Lower lobe of right lung (tissue), 2 donors: ENCODE results near the gene CLHC1. TPM values are rescaled to one million over a fixed set of nuclear protein-coding genes. Genes with fewer than 3 reads are reported as not detected.
"Not testable (repeated sequence)": the region's sequence is repeated elsewhere in the genome, so short reads cannot be mapped to it uniquely, and the experiment has no call there.

Experiments
- ATAC-seq, 2 donors: fragments of 200-7000 bp; cut with Tn5 transposase; one replicate each; pipeline ENCODE4 v1.9.1; 2020 to 2022; ENCODE audit warnings: mild to moderate bottlenecking in 2 of 2, moderate library complexity in 2 of 2
- DNase-seq: peaks from one replicate; pipeline ENCODE4 v3.0.0-alpha.2; 2020
- H3K27ac ChIP-seq: fragments of 200-600 bp; one replicate; pipeline ENCODE4 v1.8.0; 2022
- H3K27me3 ChIP-seq: fragments of 200-600 bp; one replicate; pipeline ENCODE4 v1.8.0; 2022; ENCODE audit warnings: low read depth
- H3K36me3 ChIP-seq: fragments of 200-600 bp; one replicate; pipeline ENCODE4 v1.8.0; 2022; ENCODE audit warnings: mild to moderate bottlenecking
- H3K4me1 ChIP-seq: fragments of 200-600 bp; one replicate; pipeline ENCODE4 v1.8.0; 2022
- H3K4me3 ChIP-seq: fragments of 200-600 bp; one replicate; pipeline ENCODE4 v1.8.0; 2022; ENCODE audit warnings: mild to moderate bottlenecking
- H3K9me3 ChIP-seq: fragments of 200-600 bp; one replicate; pipeline ENCODE4 v1.8.0; 2022
- CTCF ChIP-seq: fragments of 200-600 bp; IDR thresholded peaks from one replicate; pipeline ENCODE4 v1.8.0; 2022; ENCODE audit warnings: antibody characterized with exemption, mild to moderate bottlenecking
- intact Hi-C: fragments of 100-400 bp; cut with DNase I; formaldehyde crosslinking; loops from one replicate; pipeline ENCODE4 v1.11.0; 2022
- total RNA-seq: library from RNA; stranded (reverse); fragmentation: NEBNext Ultra II Directional; extraction: Animal tissue kit (Norgen Biotek cat#: 25700); gene quantifications from one replicate; pipeline ENCODE4 v1.2.1, GENCODE V29; 2021
- donor health status: DM: no; HTN: yes; CAD: no; lungs with severe emphysema.

The CLHC1 gene
- total RNA-seq, 1 donor from 2014 or later, result 15.2 TPM

- Histone ChIP-seq H3K27me3 (no peaks in the 10 kb centered on the region), H3K4me1 (no peaks in the 10 kb centered on the region), H3K4me3 (no peak overlapping the region), H3K9me3 (no peaks in the 10 kb centered on the region), H3K36me3 (peaks cover 6% of the 10 kb centered on the region), H3K27ac (no peak overlapping the region)
- no peak for DNase-seq
- no peak for TF ChIP-seq CTCF
- ATAC-seq, result no peak
- intact Hi-C loops, result no loop called here
These were observed 27.6 kb downstream of the CLHC1 start for GRCh38 chr2:55204536-55204935.

GRCh38 chr2:55200416-55200815 lies 31.7 kb downstream of the CLHC1 start:
- Histone ChIP-seq H3K27me3 (no peaks in the 10 kb centered on the region), H3K36me3 (peaks cover 9% of the 10 kb centered on the region), H3K4me1 (no peaks in the 10 kb centered on the region), H3K4me3 (no peak overlapping the region), H3K27ac (no peak overlapping the region), H3K9me3 (no peaks in the 10 kb centered on the region)
- no peak for TF ChIP-seq CTCF
- DNase-seq, result no peak
- intact Hi-C loops, result no loop called here
- no peak for ATAC-seq

- intact Hi-C loops, result no loop called here
- no peak for TF ChIP-seq CTCF
- no peaks in the 10 kb centered on the region for H3K4me1 ChIP-seq
- no peak overlapping the region for H3K4me3 ChIP-seq
- no peak for DNase-seq
- H3K9me3 ChIP-seq, result no peaks in the 10 kb centered on the region
- no peak overlapping the region for H3K27ac ChIP-seq
- H3K27me3 ChIP-seq, result no peaks in the 10 kb centered on the region
- ATAC-seq, result no peak
- peaks cover 3% of the 10 kb centered on the region for H3K36me3 ChIP-seq
These were observed 35.6 kb downstream of the CLHC1 start for GRCh38 chr2:55196526-55196925.

- H3K9me3 ChIP-seq, H3K4me3 ChIP-seq, H3K27me3 ChIP-seq, DNase-seq, H3K36me3 ChIP-seq, H3K27ac ChIP-seq, intact Hi-C loops, ATAC-seq, H3K4me1 ChIP-seq: not testable (repeated sequence)
These were observed 40.2 kb downstream of the CLHC1 start for GRCh38 chr2:55191888-55192287.

- ATAC-seq, H3K27me3 ChIP-seq, H3K4me1 ChIP-seq, H3K9me3 ChIP-seq, intact Hi-C loops, H3K36me3 ChIP-seq, H3K27ac ChIP-seq, DNase-seq, H3K4me3 ChIP-seq: not testable (repeated sequence)
These were observed 45.3 kb downstream of the CLHC1 start for GRCh38 chr2:55186837-55187236.

- Histone ChIP-seq H3K27ac (no peak overlapping the region), H3K36me3 (no peaks in the 10 kb centered on the region), H3K4me1 (peaks cover 6% of the 10 kb centered on the region), H3K4me3 (no peak overlapping the region), H3K9me3 (no peaks in the 10 kb centered on the region), H3K27me3 (no peaks in the 10 kb centered on the region)
- DNase-seq (no peak), ATAC-seq (no peak)
- TF ChIP-seq CTCF, result no peak
- intact Hi-C loops, result no loop called here
These were observed 51.7 kb downstream of the CLHC1 start for GRCh38 chr2:55180374-55180773.

GRCh38 chr2:55176094-55176415 lies 56.0 kb downstream of the CLHC1 start:
- intact Hi-C loops, result loop anchor here (10.0 kb wide), 1 partner anchor 281 kb away; no protein-coding TSS in a partner anchor
- Histone ChIP-seq H3K4me3 (no peak overlapping the region), H3K4me1 (peaks cover 7% of the 10 kb centered on the region), H3K9me3 (no peaks in the 10 kb centered on the region), H3K27ac (no peak overlapping the region), H3K36me3 (no peaks in the 10 kb centered on the region), H3K27me3 (no peaks in the 10 kb centered on the region)
- TF ChIP-seq CTCF, result no peak
- DNase-seq (no peak), ATAC-seq (no peak)
